Neural cell (in vitro differentiated cells): ENCODE data around the gene MCM9. TPM values are rescaled to one million over a fixed set of nuclear protein-coding genes. Genes with fewer than 3 reads are reported as not detected.

Experiments
- H2AFZ ChIP-seq: fragments of 200-600, 300-800 bp; sonication (generic), shearing (Covaris generic); 2 replicates; pipeline ENCODE4 v1.6.0; 2014; ENCODE audit warnings: low read depth, mild to moderate bottlenecking, antibody characterized with exemption, low read length, moderate library complexity
- H3F3A ChIP-seq: fragments of 200-600 bp; shearing (Covaris generic); 2 replicates; pipeline ENCODE4 v1.6.1; 2016; ENCODE audit warnings: mild to moderate bottlenecking, moderate library complexity, mixed read lengths, antibody characterized with exemption, low read length; ENCODE audit not compliant: insufficient read depth, poor library complexity, severe bottlenecking
- H3K27ac ChIP-seq: fragments of 200-600, 300-800 bp; sonication (generic), shearing (Covaris generic); 2 replicates; pipeline ENCODE4 v1.5.1; 2014; ENCODE audit warnings: mild to moderate bottlenecking, low read length, moderate library complexity
- H3K27me3 ChIP-seq: fragments of 300-800, 200-600 bp; sonication (generic), shearing (Covaris generic); 2 replicates; pipeline ENCODE4 v1.6.0; 2014; ENCODE audit warnings: mild to moderate bottlenecking, low read depth, low read length, moderate library complexity; ENCODE audit not compliant: insufficient read depth
- H3K36me3 ChIP-seq: fragments of 300-800, 200-600 bp; sonication (generic), shearing (Covaris generic); 2 replicates; pipeline ENCODE4 v1.5.1; 2014; ENCODE audit warnings: mild to moderate bottlenecking, antibody characterized with exemption, low read length, moderate library complexity; ENCODE audit not compliant: insufficient read depth
- H3K4me2 ChIP-seq: fragments of 300-800, 200-600 bp; sonication (generic), shearing (Covaris generic); 2 replicates; pipeline ENCODE4 v1.6.0; 2014; ENCODE audit warnings: mild to moderate bottlenecking, low read length
- H3K4me3 ChIP-seq: fragments of 300-800, 200-600 bp; sonication (generic), shearing (Covaris generic); 2 replicates; pipeline ENCODE4 v1.5.1; 2014; ENCODE audit warnings: mild to moderate bottlenecking, low read length, moderate library complexity
- H3K79me2 ChIP-seq: fragments of 200-600 bp; shearing (Covaris generic); replicated peaks from 2 replicates; pipeline ENCODE4 v1.6.0; 2014; ENCODE audit warnings: mild to moderate bottlenecking, low read length, moderate library complexity; ENCODE audit not compliant: insufficient read depth
- H3K9ac ChIP-seq: fragments of 300-800, 200-600 bp; sonication (generic), shearing (Covaris generic); 2 replicates; pipeline ENCODE4 v1.6.1; 2016; ENCODE audit warnings: mild to moderate bottlenecking, low read length, mixed read lengths
- H3K9me2 ChIP-seq: fragments of 200-600 bp; shearing (Covaris generic); 2 replicates; pipeline ENCODE4 v1.6.1; 2016; ENCODE audit warnings: mild to moderate bottlenecking, low read length, mixed read lengths; ENCODE audit not compliant: insufficient read depth
- H3K9me3 ChIP-seq: fragments of 200-600, 300-800 bp; sonication (generic), shearing (Covaris generic); 2 replicates; pipeline ENCODE4 v1.6.1; 2016; ENCODE audit warnings: mild to moderate bottlenecking, mixed run types, low read length, moderate library complexity, mixed read lengths
- H4K20me1 ChIP-seq: fragments of 200-600 bp; shearing (Covaris generic); 2 replicates; pipeline ENCODE4 v1.6.1; 2016; ENCODE audit warnings: mild to moderate bottlenecking, mixed run types; ENCODE audit not compliant: insufficient read depth
- EP300 ChIP-seq: fragments of 450-650 bp; conservative IDR thresholded peaks from 2 replicates; pipeline ENCODE4 v1.6.1; 2014; ENCODE audit warnings: antibody characterized with exemption, mild to moderate bottlenecking, moderate library complexity; ENCODE audit not compliant: poor library complexity, severe bottlenecking
- EZH2 ChIP-seq: fragments of 200-600, 300-800 bp; shearing (Covaris generic), sonication (generic); IDR thresholded peaks from 2 replicates; pipeline ENCODE4 v1.6.1; 2014; ENCODE audit warnings: antibody characterized with exemption, low read length, borderline replicate concordance, mild to moderate bottlenecking; ENCODE audit not compliant: insufficient read depth, poor library complexity, severe bottlenecking
- MXI1 ChIP-seq: fragments of 450-650 bp; conservative IDR thresholded peaks from 2 replicates; pipeline ENCODE4 v1.6.1; 2014; ENCODE audit warnings: antibody characterized with exemption, mild to moderate bottlenecking; ENCODE audit not compliant: poor library complexity, severe bottlenecking
- POLR2AphosphoS5 ChIP-seq: IDR thresholded peaks from 2 replicates; pipeline ENCODE4 v1.6.1; 2012
- RAD21 ChIP-seq: fragments of 450-650 bp; conservative IDR thresholded peaks from 2 replicates; pipeline ENCODE4 v1.6.1; 2014; ENCODE audit warnings: antibody characterized with exemption, mild to moderate bottlenecking, moderate library complexity
- REST ChIP-seq: IDR thresholded peaks from 2 replicates; pipeline ENCODE4 v1.6.1; 2012; ENCODE audit warnings: borderline replicate concordance
- SMC3 ChIP-seq: fragments of 450-650 bp; conservative IDR thresholded peaks from 2 replicates; pipeline ENCODE4 v1.6.1; 2014; ENCODE audit warnings: antibody characterized with exemption, mild to moderate bottlenecking, moderate library complexity; ENCODE audit not compliant: poor library complexity
- TAF1 ChIP-seq: IDR thresholded peaks from 2 replicates; pipeline ENCODE4 v1.6.1; 2012; ENCODE audit warnings: low read depth
- polyA plus RNA-seq: library from polyadenylated mRNA; depleted of rRNA; stranded (reverse); fragments of >200 nt; gene quantifications from 2 replicates; pipeline ENCODE4 v1.2.3, GENCODE V29; 2014
- TF ChIP-seq, protein P1 (sequence below): fragments of 450-650 bp; IDR thresholded peaks from 2 replicates; pipeline ENCODE4 v1.5.1; 2014; ENCODE audit warnings: antibody characterized with exemption, mild to moderate bottlenecking, moderate library complexity; ENCODE audit not compliant: poor library complexity, severe bottlenecking

Gene MCM9
- polyA plus RNA-seq, 1 donor from 2014 or later, result 7.8 TPM

DNA sequence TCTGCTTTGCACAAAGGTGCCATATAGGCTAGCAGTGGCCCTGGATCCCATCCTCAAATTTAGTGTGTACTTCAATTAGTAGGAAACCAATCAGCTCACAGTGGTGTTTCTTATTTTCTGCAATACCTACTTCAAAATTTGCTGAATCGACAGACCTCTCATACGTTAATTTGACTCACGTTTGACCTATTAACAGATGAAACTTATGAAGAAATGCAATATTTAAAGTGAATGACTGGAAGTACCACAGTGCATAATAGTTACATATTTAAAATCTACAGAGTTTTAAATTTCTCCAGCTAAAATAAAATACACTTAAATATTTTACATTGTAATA lies 47.6 kb upstream of the MCM9 start:
- no peak overlapping the region for H3K4me3 ChIP-seq
- no peaks in the 10 kb centered on the region for H3F3A ChIP-seq
- no peak for TF ChIP-seq RAD21
- TF ChIP-seq REST, result no peak
- TF ChIP-seq SMC3, result no peak
- no peak for TF ChIP-seq MXI1
- no peak for TF ChIP-seq EP300
- TF ChIP-seq TAF1, result no peak
- TF ChIP-seq, protein P1, sequence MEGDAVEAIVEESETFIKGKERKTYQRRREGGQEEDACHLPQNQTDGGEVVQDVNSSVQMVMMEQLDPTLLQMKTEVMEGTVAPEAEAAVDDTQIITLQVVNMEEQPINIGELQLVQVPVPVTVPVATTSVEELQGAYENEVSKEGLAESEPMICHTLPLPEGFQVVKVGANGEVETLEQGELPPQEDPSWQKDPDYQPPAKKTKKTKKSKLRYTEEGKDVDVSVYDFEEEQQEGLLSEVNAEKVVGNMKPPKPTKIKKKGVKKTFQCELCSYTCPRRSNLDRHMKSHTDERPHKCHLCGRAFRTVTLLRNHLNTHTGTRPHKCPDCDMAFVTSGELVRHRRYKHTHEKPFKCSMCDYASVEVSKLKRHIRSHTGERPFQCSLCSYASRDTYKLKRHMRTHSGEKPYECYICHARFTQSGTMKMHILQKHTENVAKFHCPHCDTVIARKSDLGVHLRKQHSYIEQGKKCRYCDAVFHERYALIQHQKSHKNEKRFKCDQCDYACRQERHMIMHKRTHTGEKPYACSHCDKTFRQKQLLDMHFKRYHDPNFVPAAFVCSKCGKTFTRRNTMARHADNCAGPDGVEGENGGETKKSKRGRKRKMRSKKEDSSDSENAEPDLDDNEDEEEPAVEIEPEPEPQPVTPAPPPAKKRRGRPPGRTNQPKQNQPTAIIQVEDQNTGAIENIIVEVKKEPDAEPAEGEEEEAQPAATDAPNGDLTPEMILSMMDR, result no peak
- no peak for TF ChIP-seq POLR2AphosphoS5
- no peak for TF ChIP-seq EZH2
- H3K36me3 ChIP-seq, result no peaks in the 10 kb centered on the region
- H3K9ac ChIP-seq, result no peak overlapping the region
- no peak overlapping the region for H2AFZ ChIP-seq
- no peaks in the 10 kb centered on the region for H3K9me3 ChIP-seq
- H3K27me3 ChIP-seq, result no peaks in the 10 kb centered on the region
- no peak overlapping the region for H3K27ac ChIP-seq
- H4K20me1 ChIP-seq, result no peaks in the 10 kb centered on the region
- H3K79me2 ChIP-seq, result no peaks in the 10 kb centered on the region
- no peak overlapping the region for H3K4me2 ChIP-seq
- no peaks in the 10 kb centered on the region for H3K9me2 ChIP-seq

DNA sequence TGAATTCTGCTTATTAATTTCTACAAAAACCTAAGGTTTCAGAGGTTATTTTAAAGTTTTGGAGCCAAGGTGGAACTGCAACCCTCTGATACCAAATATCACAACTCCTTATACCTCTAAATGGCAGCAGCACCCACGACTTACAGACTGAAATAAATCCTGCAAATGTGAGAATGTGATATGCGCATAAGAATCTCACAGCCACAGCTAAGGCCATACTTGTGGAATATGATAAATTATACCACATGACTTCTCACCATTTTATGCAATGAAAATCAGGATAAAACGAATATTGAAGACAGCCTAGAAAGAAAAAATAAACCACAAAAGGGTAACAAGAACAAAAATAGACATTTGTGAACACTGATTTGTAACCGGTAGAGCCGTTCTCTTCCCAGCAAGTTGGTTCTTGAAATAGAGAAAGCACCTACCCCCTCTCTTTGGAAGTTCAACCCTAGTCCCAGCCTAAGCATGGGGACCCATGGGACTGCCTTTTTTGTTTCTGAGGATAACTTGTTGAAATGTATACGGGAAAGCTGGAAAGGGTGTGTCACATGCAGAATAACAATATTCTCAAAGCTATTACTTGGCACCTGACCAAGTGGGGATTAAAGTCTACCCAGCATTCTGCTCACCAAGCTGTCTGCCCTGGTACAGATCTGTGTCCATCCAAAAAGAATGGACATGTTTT lies 47.1 kb upstream of the MCM9 start:
- H3K9ac ChIP-seq, result no peak overlapping the region
- no peaks in the 10 kb centered on the region for H3K79me2 ChIP-seq
- no peak overlapping the region for H3K4me3 ChIP-seq
- no peaks in the 10 kb centered on the region for H3K9me2 ChIP-seq
- H3K4me2 ChIP-seq, result no peak overlapping the region
- no peak overlapping the region for H3K27ac ChIP-seq
- H3F3A ChIP-seq, result no peaks in the 10 kb centered on the region
- H2AFZ ChIP-seq, result no peak overlapping the region
- TF ChIP-seq EZH2, result no peak
- no peak for TF ChIP-seq EP300
- no peak for TF ChIP-seq RAD21
- TF ChIP-seq MXI1, result no peak
- TF ChIP-seq POLR2AphosphoS5, result no peak
- TF ChIP-seq, protein P1, result no peak
- H3K27me3 ChIP-seq, result no peaks in the 10 kb centered on the region
- H3K36me3 ChIP-seq, result no peaks in the 10 kb centered on the region
- H4K20me1 ChIP-seq, result no peaks in the 10 kb centered on the region
- no peaks in the 10 kb centered on the region for H3K9me3 ChIP-seq
